H1 (cell line): Measurements from ENCODE around the gene MCAT. TPM values are rescaled to one million over a fixed set of nuclear protein-coding genes. Genes with fewer than 3 reads are reported as not detected.

Source experiments
- CHD7 ChIP-seq: fragments of 300-600 bp; sonication (generic); IDR thresholded peaks from 2 replicates; pipeline ENCODE4 v1.7.1; 2012; ENCODE audit warnings: low read length, moderate library complexity, mild to moderate bottlenecking, inconsistent platforms; ENCODE audit not compliant: insufficient replicate concordance
- EP300 ChIP-seq, 2 experiments: IDR thresholded peaks; 1 replicate in 1 of 2; 2 replicates in 1 of 2; pipeline ENCODE4 v1.6.1; 2011 to 2012; ENCODE audit warnings: low read depth in 2 of 2, low read length in 2 of 2, mild to moderate bottlenecking in 2 of 2, borderline replicate concordance in 1 of 2, inconsistent platforms in 1 of 2, moderate library complexity in 1 of 2
- FOSL1 ChIP-seq: IDR thresholded peaks from 2 replicates; pipeline ENCODE4 v1.6.1; 2011; ENCODE audit warnings: mild to moderate bottlenecking, low read depth, low read length, moderate library complexity; ENCODE audit not compliant: insufficient read depth
- GABPA ChIP-seq: IDR thresholded peaks from 2 replicates; pipeline ENCODE4 v1.6.1; 2011; ENCODE audit warnings: mild to moderate bottlenecking, low read length, moderate library complexity, borderline replicate concordance; ENCODE audit not compliant: insufficient read depth
- MAX ChIP-seq: IDR thresholded peaks from 2 replicates; pipeline ENCODE4 v1.6.1; 2012; ENCODE audit warnings: inconsistent platforms
- POLR2A ChIP-seq, 2 experiments: IDR thresholded peaks; 1 replicate in 1 of 2; 2 replicates in 1 of 2; pipeline ENCODE4 v1.6.1; 2011; ENCODE audit warnings: low read depth in 2 of 2, low read length in 2 of 2, mild to moderate bottlenecking in 2 of 2; ENCODE audit errors: control extremely low read depth in 1 of 2
- SIX5 ChIP-seq: IDR thresholded peaks from 2 replicates; pipeline ENCODE4 v1.6.1; 2011; ENCODE audit warnings: mild to moderate bottlenecking, low read depth, low read length
- SRF ChIP-seq: IDR thresholded peaks from 2 replicates; pipeline ENCODE4 v1.6.1; 2011; ENCODE audit warnings: mild to moderate bottlenecking, low read depth, low read length, moderate library complexity
- TEAD4 ChIP-seq: IDR thresholded peaks from 2 replicates; pipeline ENCODE4 v1.6.1; 2012; ENCODE audit warnings: low read depth, low read length, inconsistent platforms, mixed read lengths
- polyA plus RNA-seq, 7 experiments: library from polyadenylated mRNA; depleted of rRNA in 3 of 7; stranded (reverse) in 5 of 7; unstranded in 2 of 7; fragments of >200 nt in 5 of 7; fragments of 200-250 nt in 2 of 7; gene quantifications; 1 replicate in 5 of 7; 2 replicates in 1 of 7; 4 replicates in 1 of 7; pipeline versions ENCODE4 v1.2.1 to v1.2.3, GENCODE V29; 2011 to 2013; ENCODE audit warnings: missing spikeins in 2 of 7, mixed read lengths in 2 of 7
- total RNA-seq: library from RNA; stranded (reverse); fragmentation: NEBNext Ultra II Directional; extraction: Animal tissue kit (Norgen Biotek cat#: 25700); gene quantifications from 2 replicates; pipeline ENCODE4 v1.2.1, GENCODE V29; 2021

The MCAT gene
- total and polyA plus RNA-seq, 2 of the 8 experiments (the other 6 are each of a cell fraction or from before 2014, with no cell fraction given) = 15.8 to 17.4 TPM

- TF ChIP-seq CHD7 = no peak
- TF ChIP-seq SIX5 = no peak
- TF ChIP-seq FOSL1 = no peak
- peak; percentile 45; the same call in 1 of the 2 replicates for TF ChIP-seq MAX
- TF ChIP-seq SRF = no peak
- peak; percentile 26 to 68 for TF ChIP-seq POLR2A (IDR thresholded peaks at IDR 0.05; ENCODE audit: control extremely low read depth in 1 of 2, low read depth in 2 of 2, low read length in 2 of 2)
- peak in 1 of 2 experiments; percentile 5; a peak in 1 of 3 replicates for TF ChIP-seq EP300 (IDR thresholded peaks at IDR 0.05; ENCODE audit: borderline replicate concordance in 1 of 2, low read depth in 2 of 2, low read length in 2 of 2)
- TF ChIP-seq TEAD4 = peak; percentile 72; the same call in 1 of the 2 replicates
- peak; percentile 82; the same call in 1 of the 2 replicates for TF ChIP-seq GABPA
Observed at GRCh38 chr22:43187171-43188099, 44.2 kb upstream of the MCAT start (continued).
